ES-I3 (cell line): Measurements from ENCODE around the gene ARMH1.
"Not testable (repeated sequence)": the region's sequence is repeated elsewhere in the genome, so short reads cannot be mapped to it uniquely, and the experiment has no call there.

Experiments
- H3K36me3 ChIP-seq: 2 replicates; pipeline ENCODE4 v1.6.1; 2013; ENCODE audit warnings: mild to moderate bottlenecking, low read length, control low read depth, moderate library complexity; ENCODE audit not compliant: insufficient read depth
- H3K4me1 ChIP-seq: 2 replicates; pipeline ENCODE4 v1.6.1; 2013; ENCODE audit warnings: mild to moderate bottlenecking, control low read depth, low read length; ENCODE audit not compliant: insufficient read depth
- H3K9ac ChIP-seq: 2 replicates; pipeline ENCODE4 v1.6.1; 2013; ENCODE audit warnings: low read depth, mild to moderate bottlenecking, low read length, moderate library complexity
- H3K9me3 ChIP-seq: 2 replicates; pipeline ENCODE4 v1.6.1; 2013; ENCODE audit warnings: mild to moderate bottlenecking, low read length, moderate library complexity; ENCODE audit not compliant: control insufficient read depth, insufficient read depth

The ARMH1 gene

GRCh38 chr1:44724296-44724954 lies 49.9 kb downstream of the ARMH1 start:
- H3K4me1 ChIP-seq = no peaks in the 10 kb centered on the region
- H3K9me3 ChIP-seq = no peaks in the 10 kb centered on the region
- H3K36me3 ChIP-seq = no peaks in the 10 kb centered on the region
- H3K9ac ChIP-seq = no peak overlapping the region

GRCh38 chr1:44724955-44725698 lies 50.6 kb downstream of the ARMH1 start:
- no peaks in the 10 kb centered on the region for H3K36me3 ChIP-seq
- no peaks in the 10 kb centered on the region for H3K4me1 ChIP-seq
- H3K9ac ChIP-seq = no peak overlapping the region
- no peaks in the 10 kb centered on the region for H3K9me3 ChIP-seq

- Histone ChIP-seq H3K9me3 (no peaks in the 10 kb centered on the region), H3K36me3 (no peaks in the 10 kb centered on the region), H3K9ac (peak within 1 kb of the TSS; percentile 38), H3K4me1 (no peaks in the 10 kb centered on the region; the same call in 1 of the 2 replicates)
These were observed 56.4 kb downstream of the ARMH1 start, which contains the start of gene RNU5D-1 for GRCh38 chr1:44730741-44731512. RNU5D-1 (minus strand) TSS chr1:44731170.

DNA sequence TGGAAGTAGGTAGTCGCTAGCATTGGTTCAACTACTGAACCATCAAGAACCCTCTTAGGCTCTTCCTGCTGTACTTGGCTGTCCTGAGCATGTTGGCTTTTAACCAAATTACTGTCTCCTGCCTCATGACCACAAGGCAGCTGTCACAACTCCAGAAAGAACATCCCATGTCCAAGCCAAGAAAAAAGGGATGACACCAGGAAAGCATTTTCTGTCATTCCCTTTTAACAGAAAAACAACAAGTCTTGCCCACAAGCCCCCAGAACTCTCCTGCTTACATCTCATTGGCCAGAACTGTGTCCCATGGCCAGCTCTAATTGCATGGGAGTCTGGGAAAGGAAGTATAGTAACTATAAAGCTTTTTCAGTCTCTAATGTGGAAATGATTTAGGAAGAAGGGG lies 58.9 kb downstream of the ARMH1 start:
- no peaks in the 10 kb centered on the region for H3K36me3 ChIP-seq
- no peaks in the 10 kb centered on the region; the same call in 1 of the 2 replicates for H3K4me1 ChIP-seq
- no peaks in the 10 kb centered on the region for H3K9me3 ChIP-seq
- no peak overlapping the region for H3K9ac ChIP-seq

- no peaks in the 10 kb centered on the region; the same call in 1 of the 2 replicates for H3K4me1 ChIP-seq
- H3K9me3 ChIP-seq = no peaks in the 10 kb centered on the region
- no peak overlapping the region for H3K9ac ChIP-seq
- H3K36me3 ChIP-seq = no peaks in the 10 kb centered on the region
These were observed 59.3 kb downstream of the ARMH1 start for GRCh38 chr1:44733784-44734183.

DNA sequence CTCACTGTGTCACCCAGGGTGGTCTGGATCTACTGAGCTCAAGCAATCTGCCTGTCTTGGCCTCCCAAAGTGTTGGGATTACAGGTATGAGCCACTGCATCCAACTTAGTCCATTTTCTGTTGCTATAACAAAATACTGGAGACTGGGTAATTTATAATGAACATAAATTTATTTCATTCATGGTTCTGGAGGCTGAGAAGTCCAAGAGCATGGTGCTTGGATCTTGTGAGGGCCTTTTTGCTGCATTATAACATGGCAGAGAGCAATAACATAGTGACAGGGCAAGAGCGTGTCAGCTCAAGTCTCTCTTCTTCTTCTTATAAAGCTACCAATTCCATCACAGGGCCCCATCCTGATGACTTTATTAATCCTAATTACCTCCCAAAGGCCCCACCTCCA lies 61.5 kb downstream of the ARMH1 start:
- Histone ChIP-seq H3K9me3 (no peaks in the 10 kb centered on the region), H3K36me3 (no peaks in the 10 kb centered on the region), H3K4me1 (no peaks in the 10 kb centered on the region; the same call in 1 of the 2 replicates), H3K9ac (no peak overlapping the region)

- H3K9me3 ChIP-seq, H3K36me3 ChIP-seq, H3K4me1 ChIP-seq: not testable (repeated sequence)
- peak overlapping the region; percentile 85 for H3K9ac ChIP-seq
These were observed 64.4 kb downstream of the ARMH1 start for GRCh38 chr1:44738953-44739306.

- no peaks in the 10 kb centered on the region for H3K9me3 ChIP-seq
- H3K36me3 ChIP-seq = peaks cover 7% of the 10 kb centered on the region; the same call in 1 of the 2 replicates
- H3K4me1 ChIP-seq = no peaks in the 10 kb centered on the region; the same call in 1 of the 2 replicates
These were observed 65.0 kb downstream of the ARMH1 start, which contains the start of gene KIF2C for GRCh38 chr1:44739307-44740178. KIF2C (plus strand) TSS chr1:44739837; CDS start chr1:44739933, 96 bp downstream.

GRCh38 chr1:44740179-44740617 lies 65.7 kb downstream of the ARMH1 start:
- Histone ChIP-seq H3K4me1 (no peaks in the 10 kb centered on the region), H3K36me3 (peaks cover 7% of the 10 kb centered on the region; the same call in 1 of the 2 replicates), H3K9ac (peak overlapping the region; percentile 85), H3K9me3 (no peaks in the 10 kb centered on the region)

More at GRCh38 chr1:44739307-44740178, 65.0 kb downstream of the ARMH1 start, which contains the start of gene KIF2C:
- H3K9ac ChIP-seq = peak within 1 kb of the TSS; percentile 85

- no peaks in the 10 kb centered on the region for H3K4me1 ChIP-seq
- peaks cover 14% of the 10 kb centered on the region for H3K36me3 ChIP-seq
- H3K9me3 ChIP-seq = no peaks in the 10 kb centered on the region
- H3K9ac ChIP-seq = no peak overlapping the region
These were observed 68.7 kb downstream of the ARMH1 start for GRCh38 chr1:44743211-44743610.

- H3K9me3 ChIP-seq = no peaks in the 10 kb centered on the region
- peaks cover 18% of the 10 kb centered on the region for H3K36me3 ChIP-seq
- no peak overlapping the region for H3K9ac ChIP-seq
- no peaks in the 10 kb centered on the region for H3K4me1 ChIP-seq
These were observed 73.4 kb downstream of the ARMH1 start for GRCh38 chr1:44747878-44748277.

DNA sequence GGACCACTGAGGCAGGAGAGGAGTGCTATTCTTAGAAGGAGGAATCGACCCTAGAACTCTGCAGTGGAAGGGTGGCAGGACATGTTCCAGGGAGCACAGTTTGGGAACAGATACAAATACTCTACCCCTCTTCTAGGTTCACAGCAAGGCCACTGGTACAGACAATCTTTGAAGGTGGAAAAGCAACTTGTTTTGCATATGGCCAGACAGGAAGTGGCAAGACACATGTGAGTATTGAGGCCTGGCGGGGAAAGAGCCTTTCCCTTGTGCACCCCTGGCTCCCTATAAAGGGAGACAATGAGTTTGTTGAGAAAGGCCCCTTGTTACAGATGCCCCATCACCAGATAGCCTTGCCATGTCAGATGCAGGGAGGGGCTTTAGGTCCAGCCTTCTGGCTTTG lies 82.9 kb downstream of the ARMH1 start:
- peaks cover 49% of the 10 kb centered on the region for H3K36me3 ChIP-seq
- H3K9ac ChIP-seq = no peak overlapping the region
- H3K4me1 ChIP-seq = no peaks in the 10 kb centered on the region
- H3K9me3 ChIP-seq = no peaks in the 10 kb centered on the region

- Histone ChIP-seq H3K9ac (no peak overlapping the region), H3K9me3 (no peaks in the 10 kb centered on the region), H3K4me1 (no peaks in the 10 kb centered on the region), H3K36me3 (peaks cover 49% of the 10 kb centered on the region)
These were observed 84.6 kb downstream of the ARMH1 start for GRCh38 chr1:44759077-44759476.
